Activated effector memory CD4-positive, alpha-beta T cell treated with anti-CD3 and anti-CD28 coated beads, Interleukin-2, amount 50 U/mL, for 16 hours (primary cell): ENCODE results near the gene VASN.

Experiments
- DNase-seq: peaks from one replicate; pipeline ENCODE4 v3.0.0-alpha.2; 2020

The VASN gene

GRCh38 chr16:4354512-4355409 is 16.9 kb upstream of the VASN start:
- no peak for DNase-seq

GRCh38 chr16:4356820-4357219 is 14.8 kb upstream of the VASN start:
- no peak for DNase-seq

- DNase-seq, result no peak
Measured at GRCh38 chr16:4358236-4358635, 13.4 kb upstream of the VASN start.

- DNase-seq, result peak; percentile 90
Measured at GRCh38 chr16:4358831-4359561, 12.7 kb upstream of the VASN start.

- DNase-seq, result no peak
Measured at GRCh38 chr16:4359914-4360313, 11.7 kb upstream of the VASN start.

GRCh38 chr16:4360538-4361021 is 11.1 kb upstream of the VASN start:
- DNase-seq, result no peak

- no peak for DNase-seq
Measured at GRCh38 chr16:4361033-4361943, 10.4 kb upstream of the VASN start.

- DNase-seq, result no peak
Measured at GRCh38 chr16:4361944-4362311, 9.7 kb upstream of the VASN start.

- no peak for DNase-seq
Measured at GRCh38 chr16:4362476-4363135, 9.0 kb upstream of the VASN start.

GRCh38 chr16:4364196-4365013 is 7.2 kb upstream of the VASN start:
- DNase-seq, result no peak

GRCh38 chr16:4365014-4365406 is 6.6 kb upstream of the VASN start:
- DNase-seq, result no peak

- no peak for DNase-seq
Measured at GRCh38 chr16:4365615-4366014, 6.0 kb upstream of the VASN start.

GRCh38 chr16:4366016-4366415 is 5.6 kb upstream of the VASN start:
- DNase-seq, result no peak

GRCh38 chr16:4367393-4367856 is 4.2 kb upstream of the VASN start:
- no peak for DNase-seq

- no peak for DNase-seq
Measured at GRCh38 chr16:4369007-4369733, 2.5 kb upstream of the VASN start.

GRCh38 chr16:4370151-4370550 is 1.5 kb upstream of the VASN start:
- DNase-seq, result no peak

GRCh38 chr16:4370570-4371356 is 885 bp upstream of the VASN start:
- no peak for DNase-seq

GRCh38 chr16:4372001-4372577 is 441 bp downstream of the VASN start:
- peak; percentile 72 for DNase-seq

GRCh38 chr16:4372578-4373355 is 1.1 kb downstream of the VASN start:
- DNase-seq, result no peak
